BLaER1 (cell line): ENCODE measurements around the gene NHSL1.

Experiments used
- H3K27ac ChIP-seq: shearing (Covaris generic); formaldehyde crosslinking; 2 replicates; pipeline ENCODE4 v1.8.1; 2022
- H3K27me3 ChIP-seq: shearing (Covaris generic); formaldehyde crosslinking; 2 replicates; pipeline ENCODE4 v1.8.1; 2022
- H3K36me3 ChIP-seq: shearing (Covaris generic); formaldehyde crosslinking; 2 replicates; pipeline ENCODE4 v1.8.1; 2022
- H3K4me1 ChIP-seq: shearing (Covaris generic); formaldehyde crosslinking; 2 replicates; pipeline ENCODE4 v1.8.1; 2022
- H3K4me2 ChIP-seq: shearing (Covaris generic); formaldehyde crosslinking; 2 replicates; pipeline ENCODE4 v1.8.1; 2022
- H3K4me3 ChIP-seq: shearing (Covaris generic); formaldehyde crosslinking; 2 replicates; pipeline ENCODE4 v1.8.1; 2022
- H3K9ac ChIP-seq: shearing (Covaris generic); formaldehyde crosslinking; 2 replicates; pipeline ENCODE4 v1.8.1; 2022
- H3K9me3 ChIP-seq: shearing (Covaris generic); formaldehyde crosslinking; 2 replicates; pipeline ENCODE4 v1.8.1; 2022
- H4K20me1 ChIP-seq: shearing (Covaris generic); formaldehyde crosslinking; 2 replicates; pipeline ENCODE4 v1.8.1; 2022
- Cebpa-rat ChIP-seq: shearing (Covaris generic); IDR thresholded peaks from 2 replicates; pipeline ENCODE4 v1.8.1; 2022

Gene NHSL1

GRCh38 chr6:138499303-138500018 lies at the start of gene NHSL1:
NHSL1 (minus strand) TSS chr6:138499494; CDS start chr6:138499290, 204 bp downstream.
- TF ChIP-seq Cebpa-rat: no peak
- H3K4me2 ChIP-seq: peak within 1 kb of the TSS; percentile 77
- no peaks in the 10 kb centered on the region for H3K27me3 ChIP-seq
- peak within 1 kb of the TSS; percentile 71 for H3K9ac ChIP-seq
- no peaks in the 10 kb centered on the region for H4K20me1 ChIP-seq
- H3K4me1 ChIP-seq: peaks cover 48% of the 10 kb centered on the region
- peak within 1 kb of the TSS; percentile 61 for H3K4me3 ChIP-seq
- peaks cover 12% of the 10 kb centered on the region for H3K9me3 ChIP-seq
- peak within 1 kb of the TSS; percentile 78 for H3K27ac ChIP-seq
- H3K36me3 ChIP-seq: peaks cover 19% of the 10 kb centered on the region

- H3K9me3 ChIP-seq: no peaks in the 10 kb centered on the region
- H3K4me1 ChIP-seq: peaks cover 11% of the 10 kb centered on the region
- H4K20me1 ChIP-seq: 0 out of 2 replicates have a peak, but pooled peaks cover 5% of the 10 kb centered on the region
- H3K27me3 ChIP-seq: no peaks in the 10 kb centered on the region
- H3K9ac ChIP-seq: no peak overlapping the region
- H3K27ac ChIP-seq: no peak overlapping the region
- TF ChIP-seq Cebpa-rat: no peak
- H3K4me2 ChIP-seq: no peak overlapping the region
- H3K36me3 ChIP-seq: 0 out of 2 replicates have a peak, but pooled peaks cover 5% of the 10 kb centered on the region
- no peak overlapping the region for H3K4me3 ChIP-seq
Observed at GRCh38 chr6:138546733-138547185, 47.5 kb upstream of the NHSL1 start.

DNA sequence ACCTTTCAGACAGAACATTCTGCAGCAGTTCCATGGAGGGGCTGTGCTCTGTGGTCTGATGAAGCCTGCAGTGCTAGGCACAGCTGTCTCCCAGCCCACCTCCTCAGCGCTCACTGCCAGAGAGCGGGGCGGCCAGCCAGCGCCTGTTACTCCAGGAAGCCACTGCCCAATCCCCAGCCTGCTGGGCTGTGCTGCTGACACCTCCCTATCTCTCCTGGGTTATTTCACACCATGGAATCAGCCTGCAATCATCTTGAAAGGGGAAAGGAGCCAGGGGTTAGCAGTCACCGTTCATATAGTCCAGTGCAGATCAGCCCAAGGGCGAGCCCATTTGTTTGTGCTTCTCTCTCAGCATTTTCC lies 46.3 kb upstream of the NHSL1 start:
- TF ChIP-seq Cebpa-rat: no peak
- H3K4me2 ChIP-seq: no peak overlapping the region
- no peak overlapping the region for H3K9ac ChIP-seq
- H3K27ac ChIP-seq: no peak overlapping the region
- H3K36me3 ChIP-seq: 0 out of 2 replicates have a peak, but pooled peaks cover 5% of the 10 kb centered on the region
- no peak overlapping the region for H3K4me3 ChIP-seq
- H3K27me3 ChIP-seq: no peaks in the 10 kb centered on the region
- H4K20me1 ChIP-seq: 0 out of 2 replicates have a peak, but pooled peaks cover 9% of the 10 kb centered on the region
- peaks cover 8% of the 10 kb centered on the region for H3K4me1 ChIP-seq
- H3K9me3 ChIP-seq: no peaks in the 10 kb centered on the region

GRCh38 chr6:138544501-138544900 lies 45.2 kb upstream of the NHSL1 start:
- Histone ChIP-seq H3K9me3 (no peaks in the 10 kb centered on the region), H3K4me2 (no peak overlapping the region), H3K9ac (no peak overlapping the region), H3K4me1 (peaks cover 8% of the 10 kb centered on the region), H4K20me1 (0 out of 2 replicates have a peak, but pooled peaks cover 9% of the 10 kb centered on the region), H3K4me3 (no peak overlapping the region), H3K27ac (no peak overlapping the region), H3K36me3 (0 out of 2 replicates have a peak, but pooled peaks cover 5% of the 10 kb centered on the region), H3K27me3 (no peaks in the 10 kb centered on the region)
- no peak for TF ChIP-seq Cebpa-rat

GRCh38 chr6:138543657-138544056 lies 44.4 kb upstream of the NHSL1 start:
- Histone ChIP-seq H4K20me1 (0 out of 2 replicates have a peak, but pooled peaks cover 9% of the 10 kb centered on the region), H3K4me3 (no peak overlapping the region), H3K27me3 (no peaks in the 10 kb centered on the region), H3K4me2 (no peak overlapping the region), H3K4me1 (peaks cover 8% of the 10 kb centered on the region), H3K27ac (no peak overlapping the region), H3K9ac (no peak overlapping the region), H3K36me3 (0 out of 2 replicates have a peak, but pooled peaks cover 5% of the 10 kb centered on the region), H3K9me3 (no peaks in the 10 kb centered on the region)
- TF ChIP-seq Cebpa-rat: no peak

GRCh38 chr6:138541823-138542481 lies 42.7 kb upstream of the NHSL1 start:
- Histone ChIP-seq H3K9ac (no peak overlapping the region), H3K9me3 (no peaks in the 10 kb centered on the region), H3K36me3 (0 out of 2 replicates have a peak, but pooled peaks cover 5% of the 10 kb centered on the region), H3K4me1 (peaks cover 3% of the 10 kb centered on the region), H3K27ac (no peak overlapping the region), H3K4me3 (no peak overlapping the region), H3K27me3 (no peaks in the 10 kb centered on the region), H3K4me2 (no peak overlapping the region), H4K20me1 (0 out of 2 replicates have a peak, but pooled peaks cover 9% of the 10 kb centered on the region)
- TF ChIP-seq Cebpa-rat: no peak

DNA sequence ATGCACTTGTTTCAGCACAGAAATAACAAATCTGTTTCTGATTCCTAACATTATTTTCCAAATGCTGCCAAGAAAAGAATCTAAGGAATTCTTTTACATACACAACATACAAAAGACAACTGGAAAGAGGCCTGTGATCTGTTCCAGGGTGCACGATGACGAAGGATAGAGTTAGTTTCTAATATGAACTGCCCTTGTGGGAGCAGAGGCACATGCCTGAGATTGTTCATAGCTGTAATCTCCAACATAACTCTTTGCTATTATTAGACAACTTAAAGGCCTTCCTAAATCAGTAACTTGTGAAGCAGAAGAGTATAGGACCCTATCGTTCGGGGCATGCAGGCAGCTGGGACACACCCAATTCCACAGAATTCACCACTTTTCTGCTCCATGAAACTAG lies 41.2 kb upstream of the NHSL1 start:
- no peaks in the 10 kb centered on the region for H3K9me3 ChIP-seq
- 0 out of 2 replicates have a peak, but pooled peaks cover 9% of the 10 kb centered on the region for H4K20me1 ChIP-seq
- no peaks in the 10 kb centered on the region for H3K4me1 ChIP-seq
- H3K27me3 ChIP-seq: no peaks in the 10 kb centered on the region
- H3K4me2 ChIP-seq: no peak overlapping the region
- H3K9ac ChIP-seq: no peak overlapping the region
- H3K36me3 ChIP-seq: 0 out of 2 replicates have a peak, but pooled peaks cover 1% of the 10 kb centered on the region
- H3K4me3 ChIP-seq: no peak overlapping the region
- TF ChIP-seq Cebpa-rat: no peak
- H3K27ac ChIP-seq: no peak overlapping the region

DNA sequence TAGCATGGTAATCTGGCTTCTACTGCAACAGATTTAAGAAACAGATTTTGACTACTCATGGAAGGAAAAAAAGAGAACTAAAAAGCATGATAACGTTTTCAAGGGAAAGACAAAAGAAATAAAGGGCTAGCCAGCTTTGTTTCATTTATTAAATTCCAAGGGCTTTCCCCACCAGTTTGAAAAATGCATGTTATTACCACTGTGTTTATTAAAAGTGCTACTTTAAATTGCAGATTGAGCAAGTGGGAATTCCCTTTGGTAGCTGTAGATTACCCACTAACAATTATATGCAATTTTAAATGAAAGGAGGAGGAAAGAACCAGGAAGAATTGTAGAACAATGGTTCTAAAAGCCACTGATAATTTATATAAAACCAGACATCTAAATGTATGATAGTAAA lies 40.6 kb upstream of the NHSL1 start:
- no peak overlapping the region for H3K4me2 ChIP-seq
- no peaks in the 10 kb centered on the region for H3K27me3 ChIP-seq
- no peaks in the 10 kb centered on the region for H3K9me3 ChIP-seq
- H3K36me3 ChIP-seq: 0 out of 2 replicates have a peak, but pooled peaks cover 6% of the 10 kb centered on the region
- H3K9ac ChIP-seq: no peak overlapping the region
- no peak for TF ChIP-seq Cebpa-rat
- H3K4me3 ChIP-seq: no peak overlapping the region
- no peak overlapping the region for H3K27ac ChIP-seq
- H3K4me1 ChIP-seq: no peaks in the 10 kb centered on the region
- H4K20me1 ChIP-seq: 0 out of 2 replicates have a peak, but pooled peaks cover 9% of the 10 kb centered on the region

GRCh38 chr6:138538390-138539031 lies 39.2 kb upstream of the NHSL1 start:
- 0 out of 2 replicates have a peak, but pooled peaks cover 6% of the 10 kb centered on the region for H3K36me3 ChIP-seq
- no peak overlapping the region for H3K9ac ChIP-seq
- H3K4me2 ChIP-seq: no peak overlapping the region
- TF ChIP-seq Cebpa-rat: no peak
- H3K27me3 ChIP-seq: no peaks in the 10 kb centered on the region
- H4K20me1 ChIP-seq: 0 out of 2 replicates have a peak, but pooled peaks cover 9% of the 10 kb centered on the region
- no peaks in the 10 kb centered on the region for H3K9me3 ChIP-seq
- no peaks in the 10 kb centered on the region for H3K4me1 ChIP-seq
- H3K4me3 ChIP-seq: no peak overlapping the region
- H3K27ac ChIP-seq: no peak overlapping the region
